ENCODE data around the gene LMX1A.

GRCh38 chr1:165296205-165296604 lies 60.3 kb downstream of the LMX1A start:
- TF ChIP-seq CHD4 (IDR thresholded peaks at IDR 0.05; ENCODE audit: insufficient read depth, insufficient replicate concordance, low read depth, low read length, poor library complexity, severe bottlenecking) (no peak), CCNT2 (IDR thresholded peaks at IDR 0.05; ENCODE audit: borderline replicate concordance, extremely low read depth, insufficient read length, low read depth, low read length) (no peak), CTCF (IDR thresholded peaks at IDR 0.05 in 2 of 3, conservative IDR thresholded peaks at IDR 0.05 in 1 of 3; ENCODE audit: insufficient read depth in 2 of 3, low read depth in 1 of 3, low read length in 3 of 3) (no peak), GTF2F1 (IDR thresholded peaks at IDR 0.05; ENCODE audit: low read depth, low read length) (no peak), HMGXB4 (CRISPR knock-in tag; IDR thresholded peaks at IDR 0.05) (no peak), SAFB2 (IDR thresholded peaks at IDR 0.05; ENCODE audit: borderline replicate concordance, low read depth, low read length, severe bottlenecking) (no peak), ZNF707 (CRISPR knock-in tag; conservative IDR thresholded peaks at IDR 0.05) (no peak)
